ENCODE measurements around the gene OMG.
"Not testable (repeated sequence)": the region's sequence is repeated elsewhere in the genome, so short reads cannot be mapped to it uniquely, and the experiment has no call there.

OMG gene, protein sequence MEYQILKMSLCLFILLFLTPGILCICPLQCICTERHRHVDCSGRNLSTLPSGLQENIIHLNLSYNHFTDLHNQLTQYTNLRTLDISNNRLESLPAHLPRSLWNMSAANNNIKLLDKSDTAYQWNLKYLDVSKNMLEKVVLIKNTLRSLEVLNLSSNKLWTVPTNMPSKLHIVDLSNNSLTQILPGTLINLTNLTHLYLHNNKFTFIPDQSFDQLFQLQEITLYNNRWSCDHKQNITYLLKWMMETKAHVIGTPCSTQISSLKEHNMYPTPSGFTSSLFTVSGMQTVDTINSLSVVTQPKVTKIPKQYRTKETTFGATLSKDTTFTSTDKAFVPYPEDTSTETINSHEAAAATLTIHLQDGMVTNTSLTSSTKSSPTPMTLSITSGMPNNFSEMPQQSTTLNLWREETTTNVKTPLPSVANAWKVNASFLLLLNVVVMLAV

GRCh38 chr17:31297090-31297489, at the start of gene OMG:
Gene OMG, minus strand, starts transcription at chr17:31297239. Its CDS starts 908 bp downstream, at chr17:31296331.
- Histone ChIP-seq H3F3A (ENCODE audit: low read depth) (no peaks in the 10 kb centered on the region), H4K20me1 (ENCODE audit: insufficient read depth, low read length, poor library complexity, severe bottlenecking) (no peaks in the 10 kb centered on the region), H3K79me2 (ENCODE audit: insufficient read depth, low read length) (no peaks in the 10 kb centered on the region), H3K9me2 (replicated peaks; ENCODE audit: low read depth, low read length) (no peaks in the 10 kb centered on the region), H3K4me3 (ENCODE audit: low read length, poor library complexity, severe bottlenecking) (no peak within 1 kb of the TSS), H3K9me3 (ENCODE audit: insufficient read depth, low read depth, low read length) (no peaks in the 10 kb centered on the region), H2AFZ (ENCODE audit: low read length) (no peak within 1 kb of the TSS), H3K4me1 (ENCODE audit: insufficient read depth, low read length, poor library complexity, severe bottlenecking) (no peaks in the 10 kb centered on the region), H3K36me3 (ENCODE audit: insufficient read depth, low read length) (no peaks in the 10 kb centered on the region), H3K4me2 (ENCODE audit: low read depth, low read length, poor library complexity, severe bottlenecking) (no peak within 1 kb of the TSS), H3K9ac (ENCODE audit: low read depth, low read length, poor library complexity, severe bottlenecking) (no peak within 1 kb of the TSS), H3K27me3 (ENCODE audit: insufficient read depth, low read length, poor library complexity, severe bottlenecking) (no peaks in the 10 kb centered on the region)
- TF ChIP-seq EZH2phosphoT487 (IDR thresholded peaks at IDR 0.05; ENCODE audit: borderline replicate concordance) (no peak), CTCF (conservative IDR thresholded peaks at IDR 0.05; ENCODE audit: low read length) (no peak)

DNA sequence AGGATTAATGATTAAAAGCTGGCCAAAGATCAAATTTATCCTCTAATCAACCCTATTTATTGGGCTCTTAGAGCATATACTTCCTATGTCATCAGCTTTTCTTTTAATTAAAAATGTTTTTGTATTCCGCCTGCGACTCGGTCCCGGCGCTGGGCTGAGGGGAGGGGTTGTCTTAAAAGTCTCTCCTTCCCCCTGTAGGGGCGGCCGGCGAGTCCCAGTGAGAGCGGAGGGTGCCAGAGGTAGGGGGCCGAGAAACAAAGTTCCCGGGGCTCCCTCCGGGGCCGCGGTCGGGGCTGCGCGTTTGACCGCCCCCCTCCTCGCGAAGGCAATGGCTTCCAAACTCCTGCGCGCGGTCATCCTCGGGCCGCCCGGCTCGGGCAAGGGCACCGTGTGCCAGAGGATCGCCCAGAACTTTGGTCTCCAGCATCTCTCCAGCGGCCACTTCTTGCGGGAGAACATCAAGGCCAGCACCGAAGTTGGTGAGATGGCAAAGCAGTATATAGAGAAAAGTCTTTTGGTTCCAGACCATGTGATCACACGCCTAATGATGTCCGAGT, 48.2 kb upstream of the OMG start:
- not testable (repeated sequence) for H4K20me1 ChIP-seq (ENCODE audit: insufficient read depth, low read length, poor library complexity, severe bottlenecking); H3F3A ChIP-seq (ENCODE audit: low read depth); H3K9me2 ChIP-seq (replicated peaks; ENCODE audit: low read depth, low read length); H3K4me3 ChIP-seq (ENCODE audit: low read length, poor library complexity, severe bottlenecking); H3K79me2 ChIP-seq (ENCODE audit: insufficient read depth, low read length); H3K27me3 ChIP-seq (ENCODE audit: insufficient read depth, low read length, poor library complexity, severe bottlenecking); H2AFZ ChIP-seq (ENCODE audit: low read length); H3K4me1 ChIP-seq (ENCODE audit: insufficient read depth, low read length, poor library complexity, severe bottlenecking); H3K9ac ChIP-seq (ENCODE audit: low read depth, low read length, poor library complexity, severe bottlenecking); H3K4me2 ChIP-seq (ENCODE audit: low read depth, low read length, poor library complexity, severe bottlenecking); H3K9me3 ChIP-seq (ENCODE audit: insufficient read depth, low read depth, low read length)
- H3K36me3 ChIP-seq (ENCODE audit: insufficient read depth, low read length) = peaks cover 22% of the 10 kb centered on the region; the same call in 1 of the 2 replicates

- Histone ChIP-seq H3K9ac (ENCODE audit: low read depth, low read length, poor library complexity, severe bottlenecking) (no peak overlapping the region), H3K4me2 (ENCODE audit: low read depth, low read length, poor library complexity, severe bottlenecking) (no peak overlapping the region), H3K4me1 (ENCODE audit: insufficient read depth, low read length, poor library complexity, severe bottlenecking) (no peaks in the 10 kb centered on the region)
These were observed 43.0 kb upstream of the OMG start for GRCh38 chr17:31339906-31340661.

More at GRCh38 chr17:31339906-31340661, 43.0 kb upstream of the OMG start:
- Histone ChIP-seq H4K20me1 (ENCODE audit: insufficient read depth, low read length, poor library complexity, severe bottlenecking) (no peaks in the 10 kb centered on the region), H3K27me3 (ENCODE audit: insufficient read depth, low read length, poor library complexity, severe bottlenecking) (no peaks in the 10 kb centered on the region), H2AFZ (ENCODE audit: low read length) (no peak overlapping the region), H3K4me3 (ENCODE audit: low read length, poor library complexity, severe bottlenecking) (no peak overlapping the region), H3K9me3 (ENCODE audit: insufficient read depth, low read depth, low read length) (no peaks in the 10 kb centered on the region), H3K36me3 (ENCODE audit: insufficient read depth, low read length) (peaks cover 27% of the 10 kb centered on the region; the same call in 1 of the 2 replicates), H3K79me2 (ENCODE audit: insufficient read depth, low read length) (no peaks in the 10 kb centered on the region), H3F3A (ENCODE audit: low read depth) (no peaks in the 10 kb centered on the region), H3K9me2 (replicated peaks; ENCODE audit: low read depth, low read length) (no peaks in the 10 kb centered on the region)
- no peak for TF ChIP-seq CTCF (conservative IDR thresholded peaks at IDR 0.05; ENCODE audit: low read length)
- TF ChIP-seq EZH2phosphoT487 (IDR thresholded peaks at IDR 0.05; ENCODE audit: borderline replicate concordance) = no peak
